Activated T-cell treated with anti-CD3 and anti-CD28 coated beads, Interleukin-2, amount 50 U/mL, for 72 hours (primary cell): ENCODE measurements around the gene ZFR. TPM values are rescaled to one million over a fixed set of nuclear protein-coding genes. Genes with fewer than 3 reads are reported as not detected.

ENCODE experiments used
- ATAC-seq, 2 donors: fragments of 150-1000 bp; cut with Tn5 transposase; replicated peaks in 1 of 2; 2 replicates each; pipeline ENCODE4 v1.10.0; 2021; ENCODE audit warnings: moderate library complexity in 2 of 2, mild to moderate bottlenecking in 1 of 2
- DNase-seq, 2 donors: peaks; one replicate each; pipeline ENCODE4 v3.0.0; 2021 to 2022; ENCODE audit warnings: mixed read lengths in 1 of 2
- H3K27ac Mint-ChIP-seq: one replicate; pipeline ENCODE4 v1.8.0; 2022; ENCODE audit warnings: mild to moderate bottlenecking, moderate library complexity, mixed read lengths
- H3K27me3 Mint-ChIP-seq: one replicate; pipeline ENCODE4 v1.8.0; 2022; ENCODE audit warnings: low read depth, mixed read lengths
- H3K36me3 Mint-ChIP-seq, 2 donors: one replicate each; pipeline ENCODE4 v1.8.0; 2022; ENCODE audit warnings: mixed read lengths in 2 of 2, mild to moderate bottlenecking in 1 of 2; ENCODE audit not compliant: insufficient read depth in 2 of 2
- H3K4me1 Mint-ChIP-seq: one replicate; pipeline ENCODE4 v1.8.0; 2022; ENCODE audit warnings: low read depth, mixed read lengths
- H3K4me3 Mint-ChIP-seq, 2 donors: one replicate each; pipeline ENCODE4 v1.8.0; 2022; ENCODE audit warnings: mild to moderate bottlenecking in 2 of 2, mixed read lengths in 2 of 2, moderate library complexity in 2 of 2
- H3K9me3 Mint-ChIP-seq, 2 donors: one replicate each; pipeline ENCODE4 v1.8.0; 2022; ENCODE audit warnings: mixed read lengths in 2 of 2
- total RNA-seq, 2 donors: library from RNA; stranded (reverse); gene quantifications; one replicate each; pipeline ENCODE4 v1.2.3, GENCODE V29; 2022

The ZFR gene
- total RNA-seq, result 10 to 100 TPM; 82.7 to 85.8 TPM

DNA sequence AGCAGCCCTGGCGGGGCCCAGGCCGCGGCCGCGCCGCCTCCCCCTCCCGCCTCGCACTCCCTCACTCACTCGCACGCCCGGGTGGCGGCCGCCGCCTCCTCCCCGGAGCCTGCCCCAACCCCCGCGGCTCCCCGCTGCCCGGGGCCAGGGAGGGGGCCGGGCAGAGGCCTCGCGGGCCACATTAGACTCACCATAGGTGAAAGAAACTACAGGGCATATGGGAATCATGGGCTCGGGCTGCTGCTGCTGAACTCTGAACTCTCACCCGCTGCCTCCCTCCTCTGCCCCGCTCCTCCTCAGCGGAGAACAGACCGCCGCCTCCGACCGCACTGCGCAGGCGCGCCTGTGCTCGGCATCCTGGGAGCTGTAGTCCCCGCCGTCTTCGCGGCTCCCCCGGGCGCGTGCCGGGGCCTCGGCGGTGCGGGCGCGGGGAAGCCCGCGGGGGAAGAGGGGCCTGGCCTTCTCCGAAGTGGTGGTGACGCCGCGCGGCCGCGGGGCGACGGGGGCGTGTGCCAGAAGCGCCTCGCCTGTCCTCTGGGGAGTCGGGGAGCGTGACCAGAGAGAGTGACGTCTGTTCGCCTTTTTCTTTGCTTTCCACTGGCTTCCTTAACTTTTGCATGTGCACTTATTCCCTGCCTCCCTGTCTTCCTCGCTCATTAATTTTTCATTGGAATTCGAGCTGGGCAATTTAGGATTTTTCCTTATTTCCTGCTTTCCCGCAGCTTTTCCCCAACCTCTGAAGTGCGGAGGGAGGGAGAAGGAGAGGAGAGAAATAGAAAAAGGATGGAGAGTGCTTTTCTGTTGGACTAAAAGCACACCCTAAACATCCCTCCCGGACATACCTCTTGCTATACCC is at the start of gene ZFR:
TSS of gene ZFR (minus strand) at position 310 of the 856 bp plus-strand sequence. CDS start at position 228, 82 bp downstream.
- DNase-seq, result peak; percentile 94 to 95
- Mint-ChIP-seq H3K4me1 (peaks cover 44% of the 10 kb centered on the region), H3K36me3 (peaks cover 9 to 22% of the 10 kb centered on the region in 2 donors), H3K27ac (peak within 1 kb of the TSS; percentile 97), H3K4me3 (peak within 1 kb of the TSS; percentile 95 to 96), H3K9me3 (peaks cover 0 to 1% of the 10 kb centered on the region in 2 donors), H3K27me3 (peaks cover 6% of the 10 kb centered on the region)
- ATAC-seq, result peak; percentile 87 to 88

DNA sequence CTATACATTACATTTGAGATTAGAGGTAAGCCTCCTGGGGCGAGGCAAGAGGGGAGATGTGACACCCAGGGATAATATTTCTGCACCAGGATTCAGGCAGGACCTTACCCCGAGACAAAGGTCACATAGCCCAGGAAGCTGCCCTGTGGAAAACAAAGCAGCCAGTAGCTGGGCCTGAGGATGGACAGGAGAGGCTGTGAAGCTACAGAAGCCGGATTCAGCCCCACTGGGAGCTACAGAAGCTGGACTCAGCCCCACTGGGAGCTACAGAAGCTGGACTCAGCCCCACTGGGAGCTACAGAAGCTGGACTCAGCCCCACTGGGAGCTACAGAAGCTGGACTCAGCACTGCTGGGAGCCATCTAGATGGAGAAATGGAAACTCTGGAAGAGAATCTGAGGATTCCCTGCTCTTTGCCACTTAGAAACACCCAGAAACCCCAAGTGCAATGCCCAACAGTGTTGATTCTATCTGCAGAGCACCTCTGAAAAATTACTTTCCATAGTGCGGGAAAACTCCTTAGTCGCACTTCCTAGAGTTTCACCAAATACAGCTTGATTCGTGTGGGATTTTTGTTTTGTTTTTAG is 46.5 kb upstream of the ZFR start:
- H3K9me3 Mint-ChIP-seq, result no peaks in the 10 kb centered on the region
- H3K36me3 Mint-ChIP-seq, result no peaks in the 10 kb centered on the region
- H3K27ac Mint-ChIP-seq, result no peak overlapping the region
- no peaks in the 10 kb centered on the region for H3K4me1 Mint-ChIP-seq
- no peaks in the 10 kb centered on the region for H3K27me3 Mint-ChIP-seq
- no peak overlapping the region for H3K4me3 Mint-ChIP-seq
- DNase-seq (no peak), ATAC-seq (no peak)

DNA sequence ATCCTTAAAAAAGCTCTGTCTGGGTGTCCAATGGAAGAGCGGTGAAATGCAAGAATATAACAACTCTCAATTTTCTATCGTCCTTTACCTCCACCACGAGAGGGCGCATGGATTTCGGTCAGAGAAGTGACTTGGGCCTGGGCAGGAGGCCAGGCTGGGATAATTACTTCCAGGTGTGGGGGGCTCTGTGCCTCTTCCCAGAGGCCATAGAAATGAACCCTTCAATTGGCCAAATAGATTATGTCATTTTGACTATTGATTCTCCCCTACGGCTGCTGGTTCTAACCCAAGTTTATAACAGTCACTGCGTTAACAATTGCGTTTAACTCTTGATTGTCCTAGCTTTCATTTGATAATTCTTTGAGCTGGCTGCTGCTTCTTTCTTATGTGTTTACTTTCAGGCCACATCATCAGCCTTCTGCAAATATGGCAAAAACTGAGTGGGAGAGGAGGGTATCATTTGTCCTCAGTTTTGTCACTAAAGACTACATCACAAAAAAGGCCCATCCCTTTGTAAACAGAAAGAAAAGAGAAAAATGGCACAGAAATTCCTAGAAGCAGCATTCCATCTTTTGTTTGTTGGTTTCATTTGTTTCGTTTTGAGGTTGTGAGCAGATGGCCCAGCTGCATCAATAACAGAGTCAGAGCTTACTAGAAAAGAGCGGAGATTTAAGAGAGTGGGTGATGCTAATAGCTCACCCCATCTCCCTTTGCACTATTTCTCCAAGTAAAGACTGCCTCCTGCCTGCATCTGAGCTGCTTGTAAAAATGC is 45.4 kb upstream of the ZFR start:
- no peaks in the 10 kb centered on the region for H3K36me3 Mint-ChIP-seq
- peak; percentile 60 for ATAC-seq

GRCh38 chr5:32487424-32487823 is 42.9 kb upstream of the ZFR start:
- H3K27me3 Mint-ChIP-seq, result no peaks in the 10 kb centered on the region
- no peaks in the 10 kb centered on the region for H3K9me3 Mint-ChIP-seq
- no peaks in the 10 kb centered on the region for H3K4me1 Mint-ChIP-seq
- ATAC-seq (no peak), DNase-seq (no peak)
- H3K36me3 Mint-ChIP-seq, result no peaks in the 10 kb centered on the region
- H3K4me3 Mint-ChIP-seq, result no peak overlapping the region
- H3K27ac Mint-ChIP-seq, result no peak overlapping the region

More for the DNA sequence above, 45.4 kb upstream of the ZFR start:
- Mint-ChIP-seq H3K9me3 (no peaks in the 10 kb centered on the region), H3K27ac (no peak overlapping the region), H3K4me1 (no peaks in the 10 kb centered on the region), H3K27me3 (no peaks in the 10 kb centered on the region), H3K4me3 (no peak overlapping the region)
- DNase-seq, result peak; percentile 71 to 73

GRCh38 chr5:32487008-32487407 is 42.5 kb upstream of the ZFR start:
- Mint-ChIP-seq H3K9me3 (no peaks in the 10 kb centered on the region), H3K4me3 (no peak overlapping the region), H3K27me3 (no peaks in the 10 kb centered on the region), H3K27ac (no peak overlapping the region), H3K4me1 (no peaks in the 10 kb centered on the region), H3K36me3 (no peaks in the 10 kb centered on the region)
- DNase-seq, result no peak
- no peak for ATAC-seq

DNA sequence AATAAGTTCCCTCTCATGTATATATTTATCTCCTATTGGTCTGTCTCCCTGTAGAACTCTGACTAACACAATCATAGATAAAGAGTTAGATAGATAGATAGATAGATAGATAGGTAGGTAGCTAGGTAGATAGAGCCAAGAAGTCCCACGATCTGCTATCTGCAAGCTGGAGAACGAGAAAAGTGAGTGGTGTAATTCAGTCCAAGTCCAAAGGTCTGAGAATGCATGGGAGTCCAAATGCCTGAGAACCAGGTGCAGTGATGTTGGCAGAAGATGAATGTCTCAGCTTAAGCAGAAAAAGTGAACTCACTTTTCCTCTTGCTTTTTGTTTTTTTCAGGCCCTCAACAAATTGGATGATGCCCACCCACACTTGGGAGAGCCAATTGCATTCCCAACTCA is 37.7 kb upstream of the ZFR start:
- no peak overlapping the region for H3K27ac Mint-ChIP-seq
- no peaks in the 10 kb centered on the region for H3K36me3 Mint-ChIP-seq
- no peaks in the 10 kb centered on the region for H3K9me3 Mint-ChIP-seq

GRCh38 chr5:32479096-32479495 is 34.6 kb upstream of the ZFR start:
- DNase-seq (no peak), ATAC-seq (no peak)
- Mint-ChIP-seq H3K27ac (no peak overlapping the region), H3K4me1 (no peaks in the 10 kb centered on the region), H3K27me3 (no peaks in the 10 kb centered on the region), H3K36me3 (no peaks in the 10 kb centered on the region), H3K9me3 (no peaks in the 10 kb centered on the region), H3K4me3 (no peak overlapping the region)

More for the DNA sequence above, 37.7 kb upstream of the ZFR start:
- DNase-seq, result no peak
- no peak overlapping the region for H3K4me3 Mint-ChIP-seq
- no peaks in the 10 kb centered on the region for H3K4me1 Mint-ChIP-seq
- no peaks in the 10 kb centered on the region for H3K27me3 Mint-ChIP-seq
- no peak for ATAC-seq

DNA sequence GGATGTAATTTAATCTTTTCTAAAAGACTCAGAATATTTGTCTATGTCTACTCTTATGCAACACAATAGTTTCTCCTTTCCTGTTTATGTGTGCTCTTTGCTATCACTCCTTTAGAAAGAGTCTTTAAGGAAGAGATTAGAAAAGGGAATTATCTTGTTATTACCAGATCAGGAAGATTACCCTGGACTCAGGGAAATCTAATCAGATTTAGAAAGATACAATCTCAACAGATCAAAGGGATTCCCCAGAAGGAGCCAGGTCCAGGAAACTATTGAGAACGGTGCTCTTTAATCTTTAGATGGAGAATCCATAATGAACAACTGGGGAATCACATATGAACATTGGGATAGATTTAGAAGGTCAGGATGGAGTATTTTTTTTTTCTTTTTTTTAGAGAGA is 32.4 kb upstream of the ZFR start:
- H3K36me3 Mint-ChIP-seq, result no peaks in the 10 kb centered on the region
- H3K4me1 Mint-ChIP-seq, result no peaks in the 10 kb centered on the region
- no peak overlapping the region for H3K4me3 Mint-ChIP-seq
- no peak for ATAC-seq
- no peaks in the 10 kb centered on the region for H3K9me3 Mint-ChIP-seq
- DNase-seq, result no peak
- H3K27ac Mint-ChIP-seq, result peak overlapping the region; percentile 49
- H3K27me3 Mint-ChIP-seq, result no peaks in the 10 kb centered on the region

DNA sequence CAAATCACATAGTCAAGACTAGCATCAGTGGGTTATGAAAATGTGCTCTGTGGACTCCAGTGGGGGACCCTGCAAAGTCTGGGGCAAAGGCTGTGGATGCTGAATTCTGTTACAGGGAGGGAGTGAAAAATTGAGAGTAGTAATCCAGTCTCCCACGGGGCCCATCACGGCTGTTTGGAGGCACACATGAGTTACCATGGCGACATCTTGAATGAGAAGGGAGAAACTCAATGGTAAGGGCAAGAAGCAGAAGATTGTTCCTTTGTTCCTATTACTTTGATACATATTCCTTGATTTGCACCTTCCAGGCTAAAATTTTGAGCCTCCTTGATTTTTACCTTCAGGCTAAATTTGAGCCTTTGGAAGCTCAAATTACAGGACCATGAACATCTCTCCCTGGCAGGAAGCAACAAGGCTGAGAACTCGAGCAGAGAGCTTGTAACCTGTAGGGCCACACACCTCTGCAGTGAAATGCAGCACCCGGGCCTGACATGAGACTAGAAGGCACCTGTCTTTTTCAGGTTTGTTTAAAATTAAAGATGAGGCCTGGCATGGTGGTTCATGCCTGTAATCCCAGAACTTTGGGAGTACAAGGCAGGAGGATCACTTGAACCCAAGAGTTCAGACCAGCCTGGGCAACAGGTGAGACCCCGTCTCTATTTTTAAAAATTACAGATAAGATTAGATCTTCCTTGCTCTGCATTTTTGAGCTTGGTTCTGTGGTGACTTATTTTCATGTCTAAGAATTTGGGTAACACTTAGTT is 31.0 kb upstream of the ZFR start:
- Mint-ChIP-seq H3K27ac (no peak overlapping the region), H3K36me3 (no peaks in the 10 kb centered on the region), H3K9me3 (no peaks in the 10 kb centered on the region), H3K4me3 (no peak overlapping the region), H3K27me3 (no peaks in the 10 kb centered on the region), H3K4me1 (no peaks in the 10 kb centered on the region)
- ATAC-seq (no peak), DNase-seq (no peak)

DNA sequence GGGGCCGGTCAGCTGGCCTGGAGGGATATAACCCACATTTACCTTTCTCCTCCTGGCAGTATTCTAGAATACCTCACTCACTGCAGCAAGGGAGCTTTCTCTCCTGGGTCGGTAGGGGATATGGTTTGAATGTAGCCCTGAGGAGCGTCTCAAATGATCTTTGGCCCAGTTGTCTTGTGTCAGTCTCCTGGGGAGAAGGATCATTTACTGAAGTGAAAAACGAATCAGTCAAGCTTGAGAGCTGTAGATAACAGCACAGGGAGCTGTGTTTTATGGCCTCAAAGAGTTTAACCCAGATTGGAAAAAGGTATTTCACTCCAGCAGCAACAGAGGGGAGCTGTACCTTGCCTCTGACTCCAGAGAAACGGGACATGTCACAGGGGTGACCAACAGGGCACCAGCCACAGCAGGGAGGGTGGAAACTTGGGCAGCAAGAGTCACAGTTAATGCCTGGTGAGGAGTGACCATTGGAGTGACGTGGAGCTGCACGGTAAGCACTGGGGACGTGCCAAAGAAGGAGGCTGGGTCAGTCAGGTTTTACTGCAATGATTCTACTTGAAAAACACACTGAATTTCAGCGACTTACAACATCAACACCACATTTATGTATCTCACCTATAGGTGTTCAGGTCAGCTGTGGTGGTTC is 29.8 kb upstream of the ZFR start:
- H3K27ac Mint-ChIP-seq, result no peak overlapping the region

DNA sequence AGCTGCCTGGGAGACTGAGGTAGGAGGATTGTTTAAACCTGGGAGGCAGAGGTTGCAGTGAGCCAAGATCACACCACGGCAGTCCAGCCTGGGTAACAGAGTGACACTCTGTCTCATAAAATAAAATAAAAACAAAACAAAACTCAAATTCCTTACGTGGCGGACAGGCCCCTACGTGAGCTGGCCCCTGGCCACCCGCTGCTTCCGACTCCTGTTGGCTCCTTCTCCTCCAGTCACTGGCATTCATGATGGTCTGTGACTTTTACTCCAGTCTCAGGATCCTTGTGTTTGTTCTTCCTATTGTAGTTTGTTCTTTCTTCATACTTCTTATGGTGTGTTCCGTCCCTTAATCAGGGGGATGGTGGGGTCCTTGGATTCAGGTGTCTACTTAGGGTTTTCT is 28.5 kb upstream of the ZFR start:
- no peaks in the 10 kb centered on the region for H3K9me3 Mint-ChIP-seq
- no peaks in the 10 kb centered on the region for H3K36me3 Mint-ChIP-seq
- ATAC-seq (no peak), DNase-seq (no peak)
- H3K27ac Mint-ChIP-seq, result no peak overlapping the region
- no peaks in the 10 kb centered on the region for H3K4me1 Mint-ChIP-seq
- H3K4me3 Mint-ChIP-seq, result no peak overlapping the region
- H3K27me3 Mint-ChIP-seq, result no peaks in the 10 kb centered on the region

More for the DNA sequence above, 29.8 kb upstream of the ZFR start:
- Mint-ChIP-seq H3K4me3 (no peak overlapping the region), H3K9me3 (no peaks in the 10 kb centered on the region), H3K4me1 (no peaks in the 10 kb centered on the region), H3K27me3 (no peaks in the 10 kb centered on the region), H3K36me3 (no peaks in the 10 kb centered on the region)
- ATAC-seq (no peak), DNase-seq (no peak)

- H3K4me1 Mint-ChIP-seq, result no peaks in the 10 kb centered on the region
- no peak for DNase-seq
Observed at GRCh38 chr5:32471784-32472183, 27.2 kb upstream of the ZFR start.

More at GRCh38 chr5:32471784-32472183, 27.2 kb upstream of the ZFR start:
- Mint-ChIP-seq H3K4me3 (no peak overlapping the region), H3K36me3 (no peaks in the 10 kb centered on the region), H3K9me3 (no peaks in the 10 kb centered on the region), H3K27me3 (no peaks in the 10 kb centered on the region), H3K27ac (no peak overlapping the region)
- ATAC-seq, result no peak
